Trophoblast cell (in vitro differentiated cells and primary cell): ENCODE results near the gene GH1.
"Not testable (repeated sequence)": the region's sequence is repeated elsewhere in the genome, so short reads cannot be mapped to it uniquely, and the experiment has no call there.

Source experiments
- DNase-seq, 2 donors: peaks; one replicate each; pipeline ENCODE4 v3.0.0-alpha.2; 2016
- H2AFZ ChIP-seq: 2 replicates; pipeline ENCODE4 v1.6.1; 2013; ENCODE audit warnings: low read length, moderate library complexity, mild to moderate bottlenecking; ENCODE audit not compliant: insufficient read depth, poor library complexity
- H2AK5ac ChIP-seq: 2 replicates; pipeline ENCODE4 v1.6.1; 2013; ENCODE audit warnings: mild to moderate bottlenecking, low read length
- H2BK120ac ChIP-seq: 2 replicates; pipeline ENCODE4 v1.6.1; 2013; ENCODE audit warnings: low read length, mild to moderate bottlenecking, moderate library complexity; ENCODE audit not compliant: insufficient read depth, poor library complexity
- H2BK12ac ChIP-seq: 2 replicates; pipeline ENCODE4 v1.6.1; 2013; ENCODE audit warnings: mild to moderate bottlenecking, low read length, moderate library complexity
- H2BK5ac ChIP-seq: 2 replicates; pipeline ENCODE4 v1.6.1; 2013; ENCODE audit warnings: low read length, low read depth, moderate library complexity, mild to moderate bottlenecking; ENCODE audit not compliant: poor library complexity
- H3K14ac ChIP-seq: 2 replicates; pipeline ENCODE4 v1.6.1; 2013; ENCODE audit warnings: mild to moderate bottlenecking, low read length
- H3K18ac ChIP-seq: 2 replicates; pipeline ENCODE4 v1.6.1; 2013; ENCODE audit warnings: mild to moderate bottlenecking, low read length
- H3K23ac ChIP-seq: 2 replicates; pipeline ENCODE4 v1.6.1; 2013; ENCODE audit warnings: low read length
- H3K27ac ChIP-seq: 2 replicates; pipeline ENCODE4 v1.5.1; 2013; ENCODE audit warnings: low read depth, mild to moderate bottlenecking, inconsistent platforms, low read length, moderate library complexity
- H3K27me3 ChIP-seq: 2 replicates; pipeline ENCODE4 v1.6.1; 2013; ENCODE audit warnings: inconsistent platforms, mild to moderate bottlenecking, low read length, moderate library complexity; ENCODE audit not compliant: insufficient read depth
- H3K36me3 ChIP-seq, 2 experiments: 1 replicate in 1 of 2; 2 replicates in 1 of 2; pipeline ENCODE4 v1.6.1; 2013; ENCODE audit warnings: low read length in 2 of 2, mild to moderate bottlenecking in 2 of 2, moderate library complexity in 1 of 2; ENCODE audit not compliant: insufficient read depth in 2 of 2, control insufficient read depth in 1 of 2
- H3K4ac ChIP-seq: 2 replicates; pipeline ENCODE4 v1.6.1; 2013; ENCODE audit warnings: low read depth, mild to moderate bottlenecking, low read length, moderate library complexity
- H3K4me1 ChIP-seq, 2 experiments: 1 replicate in 1 of 2; 2 replicates in 1 of 2; pipeline ENCODE4 v1.6.1; 2013; ENCODE audit warnings: low read length in 2 of 2, mild to moderate bottlenecking in 2 of 2, moderate library complexity in 1 of 2; ENCODE audit not compliant: insufficient read depth in 2 of 2, control insufficient read depth in 1 of 2
- H3K4me2 ChIP-seq: 2 replicates; pipeline ENCODE4 v1.6.1; 2013; ENCODE audit warnings: inconsistent platforms, mild to moderate bottlenecking, low read length, moderate library complexity
- H3K4me3 ChIP-seq: 2 replicates; pipeline ENCODE4 v1.5.1; 2013; ENCODE audit warnings: mild to moderate bottlenecking, low read depth, low read length, inconsistent platforms
- H3K79me1 ChIP-seq: one replicate; pipeline ENCODE4 v1.6.1; 2013; ENCODE audit warnings: low read length
- H3K79me2 ChIP-seq: 2 replicates; pipeline ENCODE4 v1.6.1; 2013; ENCODE audit warnings: low read length, mild to moderate bottlenecking; ENCODE audit not compliant: control insufficient read depth, insufficient read depth, poor library complexity
- H3K9ac ChIP-seq: 2 replicates; pipeline ENCODE4 v1.6.1; 2013; ENCODE audit warnings: mild to moderate bottlenecking, low read length
- H3K9me3 ChIP-seq: 2 replicates; pipeline ENCODE4 v1.6.1; 2013; ENCODE audit warnings: low read depth, mild to moderate bottlenecking, control low read depth, inconsistent platforms, low read length; ENCODE audit not compliant: insufficient read depth
- H4K12ac ChIP-seq: 2 replicates; pipeline ENCODE4 v1.6.1; 2013; ENCODE audit warnings: low read depth, mild to moderate bottlenecking, low read length, moderate library complexity
- H4K8ac ChIP-seq: 2 replicates; pipeline ENCODE4 v1.6.1; 2013; ENCODE audit warnings: low read depth, mild to moderate bottlenecking, low read length, moderate library complexity
- H4K91ac ChIP-seq: one replicate; pipeline ENCODE4 v1.6.1; 2013; ENCODE audit warnings: low read depth, mild to moderate bottlenecking, low read length, moderate library complexity
- WGBS: extraction: QIAGEN DNeasy Blood & Tissue Kit; methylation state at CpG from one replicate; pipeline ENCODE4 v1.1.7; 2013; ENCODE audit warnings: missing lambda C conversion rate; ENCODE audit not compliant: insufficient read length, insufficient coverage; ENCODE audit errors: extremely low coverage; 5-methylcytosine and 5-hydroxymethylcytosine counted together

The GH1 gene

DNA sequence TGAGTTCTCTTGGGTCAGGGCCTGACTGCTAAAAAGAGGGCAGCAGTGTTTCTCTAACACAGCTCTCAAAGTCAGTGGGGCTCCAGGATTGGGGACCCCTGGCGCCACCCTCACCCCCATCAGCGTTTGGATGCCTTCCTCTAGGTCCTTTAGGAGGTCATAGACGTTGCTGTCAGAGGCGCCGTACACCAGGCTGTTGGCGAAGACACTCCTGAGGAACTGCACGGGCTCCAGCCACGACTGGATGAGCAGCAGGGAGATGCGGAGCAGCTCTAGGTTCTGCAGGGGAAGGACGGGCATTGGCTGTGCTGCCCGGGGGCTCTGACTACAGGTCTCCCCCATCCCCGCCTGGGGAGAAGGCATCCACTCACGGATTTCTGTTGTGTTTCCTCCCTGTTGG lies 993 bp downstream of the GH1 start:
- Histone ChIP-seq H3K27me3 (no peaks in the 10 kb centered on the region), H3K4ac (no peak overlapping the region), H2BK5ac (no peak overlapping the region), H3K79me1 (no peaks in the 10 kb centered on the region), H3K4me2 (no peak overlapping the region), H3K9ac (no peak overlapping the region), H3K36me3 (no peaks in the 10 kb centered on the region), H3K27ac (no peak overlapping the region), H3K4me3 (no peak overlapping the region), H4K12ac (no peak overlapping the region), H4K91ac (no peak overlapping the region), H2BK120ac (no peak overlapping the region), H2BK12ac (no peak overlapping the region), H3K14ac (no peak overlapping the region), H2AK5ac (no peak overlapping the region), H2AFZ (no peak overlapping the region), H3K18ac (no peak overlapping the region), H3K79me2 (no peaks in the 10 kb centered on the region), H3K4me1 (no peaks in the 10 kb centered on the region), H4K8ac (no peak overlapping the region), H3K23ac (no peak overlapping the region), H3K9me3 (no peaks in the 10 kb centered on the region)
- DNase-seq: no peak
- no CpG with 5 or more reads among the region's 13 CpGs for WGBS

DNA sequence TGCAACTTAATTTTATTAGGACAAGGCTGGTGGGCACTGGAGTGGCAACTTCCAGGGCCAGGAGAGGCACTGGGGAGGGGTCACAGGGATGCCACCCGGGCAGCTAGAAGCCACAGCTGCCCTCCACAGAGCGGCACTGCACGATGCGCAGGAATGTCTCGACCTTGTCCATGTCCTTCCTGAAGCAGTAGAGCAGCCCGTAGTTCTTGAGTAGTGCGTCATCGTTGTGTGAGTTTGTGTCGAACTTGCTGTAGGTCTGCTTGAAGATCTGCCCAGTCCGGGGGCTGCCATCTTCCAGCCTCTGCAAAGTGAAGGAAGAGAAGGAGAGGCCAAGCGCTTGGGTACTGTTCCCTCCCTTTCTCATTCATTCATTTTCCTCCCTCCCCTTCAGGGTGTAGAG lies 1.4 kb downstream of the GH1 start:
- not testable (repeated sequence) for H4K8ac ChIP-seq, H3K36me3 ChIP-seq, H3K4me1 ChIP-seq, H3K4me2 ChIP-seq, H3K9me3 ChIP-seq, H2BK120ac ChIP-seq, H2AFZ ChIP-seq, H3K79me2 ChIP-seq, H3K27ac ChIP-seq, H3K14ac ChIP-seq, H3K79me1 ChIP-seq, H3K9ac ChIP-seq, H3K4me3 ChIP-seq, H4K91ac ChIP-seq, H3K23ac ChIP-seq, H2AK5ac ChIP-seq, H2BK5ac ChIP-seq, H3K18ac ChIP-seq, H4K12ac ChIP-seq, H3K4ac ChIP-seq, H3K27me3 ChIP-seq, H2BK12ac ChIP-seq
- DNase-seq: peak in 1 of 2 donors; percentile 55
- WGBS: no CpG with 5 or more reads among the region's 11 CpGs

DNA sequence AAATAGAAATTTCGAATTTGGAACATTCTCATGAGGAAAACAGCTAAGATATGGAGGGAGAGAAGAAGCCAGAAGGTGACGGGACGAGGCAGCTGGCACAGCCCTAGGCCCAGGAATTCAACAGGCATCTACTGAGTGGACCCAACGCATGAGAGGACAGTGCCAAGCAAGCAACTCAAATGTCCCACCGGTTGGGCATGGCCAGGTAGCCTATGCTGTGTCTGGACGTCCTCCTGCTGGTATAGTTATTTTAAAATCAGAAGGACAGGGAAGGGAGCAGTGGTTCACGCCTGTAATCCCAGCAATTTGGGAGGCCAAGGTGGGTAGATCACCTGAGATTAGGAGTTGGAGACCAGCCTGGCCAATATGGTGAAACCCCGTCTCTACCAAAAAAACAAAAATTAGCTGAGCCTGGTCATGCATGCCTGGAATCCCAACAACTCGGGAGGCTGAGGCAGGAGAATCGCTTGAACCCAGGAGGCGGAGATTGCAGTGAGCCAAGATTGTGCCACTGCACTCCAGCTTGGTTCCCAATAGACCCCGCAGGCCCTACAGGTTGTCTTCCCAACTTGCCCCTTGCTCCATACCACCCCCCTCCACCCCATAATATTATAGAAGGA lies 2.0 kb downstream of the GH1 start:
- no peaks in the 10 kb centered on the region for H3K9me3 ChIP-seq
- H3K27me3 ChIP-seq: no peaks in the 10 kb centered on the region
- H3K4me3 ChIP-seq: no peak overlapping the region
- H2AK5ac ChIP-seq: no peak overlapping the region
- no peaks in the 10 kb centered on the region for H3K79me2 ChIP-seq
- H3K23ac ChIP-seq: no peak overlapping the region
- no peak overlapping the region for H3K27ac ChIP-seq
- H3K4me2 ChIP-seq: no peak overlapping the region
- no peaks in the 10 kb centered on the region for H3K36me3 ChIP-seq
- H2BK120ac ChIP-seq: no peak overlapping the region
- no peak overlapping the region for H3K9ac ChIP-seq
- H2AFZ ChIP-seq: no peak overlapping the region
- no peak for DNase-seq
- H2BK5ac ChIP-seq: no peak overlapping the region
- no peaks in the 10 kb centered on the region for H3K79me1 ChIP-seq
- H4K91ac ChIP-seq: no peak overlapping the region
- no peak overlapping the region for H2BK12ac ChIP-seq
- H3K4me1 ChIP-seq: no peaks in the 10 kb centered on the region
- no peak overlapping the region for H3K14ac ChIP-seq
- no peak overlapping the region for H3K18ac ChIP-seq
- H4K12ac ChIP-seq: no peak overlapping the region
- no CpG with 5 or more reads among the region's 12 CpGs for WGBS
- no peak overlapping the region for H3K4ac ChIP-seq
- H4K8ac ChIP-seq: no peak overlapping the region

DNA sequence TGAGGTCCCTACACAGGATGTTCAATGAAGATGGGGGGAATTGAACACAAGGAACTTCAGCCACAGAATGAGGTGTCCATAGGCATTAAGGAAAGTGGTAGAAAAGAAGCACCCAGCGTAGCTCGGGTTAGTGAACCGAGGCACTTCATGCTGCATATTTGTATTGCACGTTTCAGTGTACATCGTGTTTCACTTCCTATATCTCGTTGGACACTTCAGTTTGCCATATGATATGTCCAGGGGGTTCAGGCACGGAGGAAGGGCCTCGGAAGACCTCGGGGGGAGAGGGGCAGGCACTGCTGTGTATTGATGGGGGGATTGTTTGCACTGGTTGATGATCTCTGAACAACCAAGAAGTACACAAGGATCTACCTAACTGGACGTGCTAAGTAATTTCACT lies 2.9 kb downstream of the GH1 start:
- not testable (repeated sequence) for H2AFZ ChIP-seq, H3K36me3 ChIP-seq, H3K4me2 ChIP-seq, H3K79me2 ChIP-seq, H2BK5ac ChIP-seq, H2BK12ac ChIP-seq, H2AK5ac ChIP-seq, H4K91ac ChIP-seq, H3K14ac ChIP-seq, H3K4me1 ChIP-seq, H3K27me3 ChIP-seq, H4K8ac ChIP-seq, H3K23ac ChIP-seq, H3K9ac ChIP-seq, H3K79me1 ChIP-seq, DNase-seq, H4K12ac ChIP-seq, H3K18ac ChIP-seq, H3K9me3 ChIP-seq, H3K27ac ChIP-seq, H3K4ac ChIP-seq, H2BK120ac ChIP-seq, H3K4me3 ChIP-seq
- no CpG with 5 or more reads among the region's 10 CpGs for WGBS
